NCI-H69 (cell line): ENCODE data around the gene OR4C15.

Experiments used
- DNase-seq: peaks from one replicate; lab custom pipeline; 2025; lab: John Stamatoyannopoulos, UW

Gene OR4C15

DNA sequence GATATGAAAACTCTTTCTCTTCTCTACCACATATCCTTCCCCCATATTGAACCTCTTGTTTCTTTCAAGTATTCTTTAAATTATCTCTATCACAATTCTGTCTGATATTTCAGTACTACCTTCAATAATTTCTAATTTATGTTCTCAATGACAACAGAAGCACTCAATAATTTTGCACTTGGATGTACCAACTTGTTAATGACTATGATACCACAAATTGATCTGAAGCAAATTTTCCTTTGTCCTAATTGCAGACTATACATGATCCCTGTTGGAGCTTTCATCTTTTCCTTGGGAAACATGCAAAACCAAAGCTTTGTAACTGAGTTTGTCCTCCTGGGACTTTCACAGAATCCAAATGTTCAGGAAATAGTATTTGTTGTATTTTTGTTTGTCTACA lies at the start of gene OR4C15:
TSS of gene OR4C15 (plus strand) at position 301 of the 400 bp plus-strand sequence. CDS start at position 301, 0 bp downstream.
- no peak for DNase-seq

DNA sequence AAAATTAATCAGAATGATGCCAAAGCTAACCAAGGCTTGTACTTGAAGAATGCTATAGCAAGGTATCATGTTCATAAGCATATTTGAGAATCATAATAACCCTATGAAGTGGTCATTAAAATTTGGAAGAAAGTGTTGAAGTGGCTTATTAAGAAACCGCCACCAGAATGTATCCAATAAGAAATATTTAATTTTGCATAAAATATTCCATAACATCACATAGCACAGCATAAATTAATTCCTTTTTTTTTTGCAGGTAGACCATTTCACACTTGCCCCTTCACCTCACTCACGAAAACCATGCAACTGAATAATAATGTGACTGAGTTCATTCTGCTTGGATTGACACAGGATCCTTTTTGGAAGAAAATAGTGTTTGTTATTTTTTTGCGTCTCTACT lies 17.6 kb downstream of the OR4C15 start, which contains the start of gene OR4C16:
TSS of gene OR4C16 (plus strand) at position 301 of the 400 bp plus-strand sequence. CDS start at position 301, 0 bp downstream.
- DNase-seq = no peak

DNA sequence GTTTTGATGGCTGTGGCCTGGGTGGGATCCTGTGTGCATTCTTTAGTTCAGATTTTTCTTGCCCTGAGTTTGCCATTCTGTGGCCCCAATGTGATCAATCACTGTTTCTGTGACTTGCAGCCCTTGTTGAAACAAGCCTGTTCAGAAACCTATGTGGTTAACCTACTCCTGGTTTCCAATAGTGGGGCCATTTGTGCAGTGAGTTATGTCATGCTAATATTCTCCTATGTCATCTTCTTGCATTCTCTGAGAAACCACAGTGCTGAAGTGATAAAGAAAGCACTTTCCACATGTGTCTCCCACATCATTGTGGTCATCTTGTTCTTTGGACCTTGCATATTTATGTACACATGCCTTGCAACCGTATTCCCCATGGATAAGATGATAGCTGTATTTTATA lies 18.3 kb downstream of the OR4C15 start:
- DNase-seq = no peak
